ENCODE data around the gene ESD. TPM values are rescaled to one million over a fixed set of nuclear protein-coding genes. Genes with fewer than 3 reads are reported as not detected.

ESD gene
- total RNA-seq, 4 donors from 2014 or later: 74.3 to 144 (median 124) TPM

DNA sequence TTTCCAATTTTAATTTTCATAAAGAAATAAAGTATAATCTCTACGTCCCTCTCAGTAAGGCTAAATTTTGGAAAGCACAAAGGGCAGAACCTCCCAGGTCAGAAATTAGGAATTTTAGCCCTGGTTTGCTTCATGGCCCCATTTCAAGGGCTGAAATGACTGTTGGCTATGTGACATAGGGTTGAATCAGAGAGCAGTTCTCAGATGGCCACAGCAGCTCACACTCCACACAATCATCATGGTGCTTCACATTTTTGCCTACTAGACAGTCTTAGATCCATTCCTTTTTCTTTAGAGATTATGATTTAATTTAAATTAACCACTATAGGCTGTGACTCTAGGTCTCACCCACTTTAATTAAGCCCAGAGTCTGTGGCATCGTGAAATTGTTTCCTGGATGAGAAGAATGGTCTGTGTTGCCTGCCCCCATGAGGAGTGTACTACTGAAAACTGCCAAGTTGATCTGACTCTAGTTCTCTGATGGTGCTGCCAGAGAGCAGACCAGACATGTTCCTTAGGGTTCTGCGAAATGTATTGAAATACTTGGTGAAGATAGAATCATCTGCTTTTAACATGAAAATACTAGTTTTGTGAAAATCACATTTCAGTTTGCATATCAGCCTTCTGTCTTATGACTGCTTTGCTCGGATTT lies 57.4 kb downstream of the ESD start:
- TF ChIP-seq CTCF (IDR thresholded peaks at IDR 0.05) (no peak), POLR2A (IDR thresholded peaks at IDR 0.05) (no peak)
- H3K36me3 ChIP-seq: no peaks in the 10 kb centered on the region
- intact Hi-C loops (cut with DNase I; ENCODE audit: low total_unique reads): no loop called here

DNA sequence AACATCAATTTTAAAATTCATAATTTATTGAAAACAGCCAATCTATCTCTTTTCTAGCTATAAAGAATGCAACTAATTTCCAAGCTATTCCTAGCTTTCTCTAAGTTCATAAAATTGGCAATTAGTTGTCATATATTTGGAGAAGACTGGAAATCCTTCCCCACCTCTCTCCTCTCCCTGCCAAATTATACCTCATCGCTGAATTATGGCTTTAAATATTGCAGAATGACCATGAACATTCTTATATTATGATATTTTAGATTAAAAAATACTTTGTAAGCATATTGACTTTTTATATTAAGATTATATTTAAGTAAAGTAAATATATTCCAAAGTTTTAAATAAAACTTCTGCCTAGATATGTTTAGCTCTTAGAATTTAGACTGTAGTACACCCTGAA lies 58.2 kb downstream of the ESD start:
- TF ChIP-seq CTCF (IDR thresholded peaks at IDR 0.05) (no peak), POLR2A (IDR thresholded peaks at IDR 0.05) (no peak)
- intact Hi-C loops (cut with DNase I; ENCODE audit: low total_unique reads): no loop called here
- no peak for DNase-seq
- no peaks in the 10 kb centered on the region for H3K27me3 ChIP-seq
- no peaks in the 10 kb centered on the region for H3K36me3 ChIP-seq
- H3K4me1 ChIP-seq: no peaks in the 10 kb centered on the region
- H3K27ac ChIP-seq: no peak overlapping the region
- no peaks in the 10 kb centered on the region for H3K9me3 ChIP-seq
- H3K4me3 ChIP-seq: no peak overlapping the region

More for the DNA sequence above, 57.4 kb downstream of the ESD start:
- H3K9me3 ChIP-seq: no peaks in the 10 kb centered on the region
- no peak for DNase-seq
- H3K4me3 ChIP-seq: no peak overlapping the region
- H3K4me1 ChIP-seq: no peaks in the 10 kb centered on the region
- no peaks in the 10 kb centered on the region for H3K27me3 ChIP-seq
- no peak overlapping the region for H3K27ac ChIP-seq

- Histone ChIP-seq H3K4me1 (no peaks in the 10 kb centered on the region), H3K27me3 (no peaks in the 10 kb centered on the region), H3K9me3 (no peaks in the 10 kb centered on the region), H3K36me3 (no peaks in the 10 kb centered on the region), H3K27ac (no peak overlapping the region), H3K4me3 (no peak overlapping the region)
- intact Hi-C loops (cut with DNase I; ENCODE audit: low total_unique reads): no loop called here
- DNase-seq: no peak
- TF ChIP-seq CTCF (IDR thresholded peaks at IDR 0.05) (no peak), POLR2A (IDR thresholded peaks at IDR 0.05) (no peak)
Measured at GRCh38 chr13:46738055-46738454, 58.9 kb downstream of the ESD start.

DNA sequence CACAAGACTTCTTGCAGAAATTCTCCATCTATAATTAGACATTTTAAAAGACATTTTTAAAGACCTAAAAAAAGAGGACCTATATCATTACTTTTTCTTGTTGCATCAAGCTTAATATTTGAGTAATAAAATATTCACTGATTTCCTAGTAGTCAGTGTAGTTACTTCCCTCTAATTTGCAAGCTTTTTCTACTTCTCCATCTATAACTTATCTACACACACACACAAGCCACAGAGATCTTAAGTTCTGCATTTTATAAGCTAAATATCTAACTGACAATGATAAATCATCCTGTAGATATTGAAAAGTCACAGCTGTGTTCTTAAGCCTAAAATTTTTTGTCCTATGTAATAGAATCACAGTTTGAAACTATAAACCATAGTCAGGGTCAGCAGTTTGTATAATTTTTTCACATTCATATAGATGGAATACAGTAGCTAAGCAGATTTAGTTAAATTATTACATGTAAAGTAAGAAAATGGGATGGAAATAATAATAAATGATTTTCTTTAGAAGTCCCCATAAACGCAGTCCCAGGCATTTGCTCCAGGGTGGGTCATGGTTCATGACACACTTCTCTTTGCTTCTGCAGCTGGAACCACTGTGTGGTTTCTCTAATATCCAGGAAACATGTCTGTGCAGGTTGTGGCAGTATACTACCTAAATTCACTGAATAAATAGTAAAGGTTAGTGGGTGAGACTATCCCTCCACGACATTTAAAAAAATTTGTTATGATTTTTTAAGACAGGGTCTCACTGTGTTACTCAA lies 60.2 kb downstream of the ESD start:
- intact Hi-C loops (cut with DNase I; ENCODE audit: low total_unique reads): no loop called here
- DNase-seq: no peak
- TF ChIP-seq POLR2A (IDR thresholded peaks at IDR 0.05) (no peak), CTCF (IDR thresholded peaks at IDR 0.05) (no peak)
- Histone ChIP-seq H3K4me3 (no peak overlapping the region), H3K27me3 (no peaks in the 10 kb centered on the region), H3K9me3 (no peaks in the 10 kb centered on the region), H3K36me3 (no peaks in the 10 kb centered on the region), H3K4me1 (no peaks in the 10 kb centered on the region), H3K27ac (no peak overlapping the region)

GRCh38 chr13:46735425-46735824 lies 61.5 kb downstream of the ESD start:
- Histone ChIP-seq H3K9me3 (no peaks in the 10 kb centered on the region), H3K4me3 (no peak overlapping the region), H3K4me1 (no peaks in the 10 kb centered on the region), H3K27ac (no peak overlapping the region), H3K36me3 (no peaks in the 10 kb centered on the region), H3K27me3 (no peaks in the 10 kb centered on the region)
- intact Hi-C loops (cut with DNase I; ENCODE audit: low total_unique reads): no loop called here
- TF ChIP-seq POLR2A (IDR thresholded peaks at IDR 0.05) (no peak), CTCF (IDR thresholded peaks at IDR 0.05) (no peak)
- DNase-seq: no peak
